ENCODE measurements around the gene TSPEAR.

DNA sequence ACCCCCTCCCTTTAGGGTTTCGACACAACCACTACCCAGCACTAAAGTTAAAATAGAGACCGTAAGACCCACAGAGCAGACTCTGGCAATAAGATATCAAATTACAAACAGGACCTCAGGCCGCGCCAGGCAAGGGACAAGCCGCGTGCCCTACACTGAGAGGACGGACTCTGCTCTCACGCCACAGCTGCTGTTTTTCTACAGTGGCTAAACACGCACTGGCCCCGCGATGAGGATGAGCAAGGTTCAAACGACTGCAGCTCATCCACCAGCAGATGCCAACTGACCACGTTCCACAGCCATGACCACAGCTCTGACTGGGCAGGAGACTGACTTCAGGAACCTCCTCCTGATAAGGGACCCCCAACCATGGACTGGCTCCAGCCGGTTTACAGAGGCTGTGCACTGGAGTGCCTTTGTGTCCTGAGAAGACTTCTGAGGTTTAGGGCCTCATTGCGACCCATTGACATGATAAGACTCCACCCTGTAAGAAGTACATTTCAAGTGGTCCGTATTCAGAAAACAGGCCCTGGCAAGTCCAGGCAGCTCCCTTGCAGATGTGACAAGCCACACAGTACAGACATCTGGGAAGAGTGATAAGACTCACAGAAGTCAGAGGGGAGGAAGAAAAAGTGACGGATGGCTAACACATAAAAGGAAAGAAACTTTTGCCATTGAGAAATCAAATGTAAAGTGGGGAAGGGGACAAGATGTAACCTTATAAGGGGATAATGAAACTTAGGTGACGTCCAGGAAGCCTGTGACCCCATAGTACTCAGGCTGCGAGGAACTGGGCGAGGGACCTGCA, 117.6 kb downstream of the TSPEAR start:
- TF ChIP-seq SUZ12 (IDR thresholded peaks at IDR 0.05) = no peak
- TF ChIP-seq, protein P1, sequence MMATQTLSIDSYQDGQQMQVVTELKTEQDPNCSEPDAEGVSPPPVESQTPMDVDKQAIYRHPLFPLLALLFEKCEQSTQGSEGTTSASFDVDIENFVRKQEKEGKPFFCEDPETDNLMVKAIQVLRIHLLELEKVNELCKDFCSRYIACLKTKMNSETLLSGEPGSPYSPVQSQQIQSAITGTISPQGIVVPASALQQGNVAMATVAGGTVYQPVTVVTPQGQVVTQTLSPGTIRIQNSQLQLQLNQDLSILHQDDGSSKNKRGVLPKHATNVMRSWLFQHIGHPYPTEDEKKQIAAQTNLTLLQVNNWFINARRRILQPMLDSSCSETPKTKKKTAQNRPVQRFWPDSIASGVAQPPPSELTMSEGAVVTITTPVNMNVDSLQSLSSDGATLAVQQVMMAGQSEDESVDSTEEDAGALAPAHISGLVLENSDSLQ (IDR thresholded peaks at IDR 0.05) = no peak

Data from HEK293T (cell line).